Measurements from ENCODE around the gene FBLL1. TPM values are rescaled to one million over a fixed set of nuclear protein-coding genes. Genes with fewer than 3 reads are reported as not detected.

Gene FBLL1
- total and polyA plus RNA-seq, 10 of the 15 experiments (the other 5 are each of a cell fraction or from before 2014, with no cell fraction given): 0.04 to 0.23 (median 0.15) TPM; not detected in 7

- TF ChIP-seq, protein P1, sequence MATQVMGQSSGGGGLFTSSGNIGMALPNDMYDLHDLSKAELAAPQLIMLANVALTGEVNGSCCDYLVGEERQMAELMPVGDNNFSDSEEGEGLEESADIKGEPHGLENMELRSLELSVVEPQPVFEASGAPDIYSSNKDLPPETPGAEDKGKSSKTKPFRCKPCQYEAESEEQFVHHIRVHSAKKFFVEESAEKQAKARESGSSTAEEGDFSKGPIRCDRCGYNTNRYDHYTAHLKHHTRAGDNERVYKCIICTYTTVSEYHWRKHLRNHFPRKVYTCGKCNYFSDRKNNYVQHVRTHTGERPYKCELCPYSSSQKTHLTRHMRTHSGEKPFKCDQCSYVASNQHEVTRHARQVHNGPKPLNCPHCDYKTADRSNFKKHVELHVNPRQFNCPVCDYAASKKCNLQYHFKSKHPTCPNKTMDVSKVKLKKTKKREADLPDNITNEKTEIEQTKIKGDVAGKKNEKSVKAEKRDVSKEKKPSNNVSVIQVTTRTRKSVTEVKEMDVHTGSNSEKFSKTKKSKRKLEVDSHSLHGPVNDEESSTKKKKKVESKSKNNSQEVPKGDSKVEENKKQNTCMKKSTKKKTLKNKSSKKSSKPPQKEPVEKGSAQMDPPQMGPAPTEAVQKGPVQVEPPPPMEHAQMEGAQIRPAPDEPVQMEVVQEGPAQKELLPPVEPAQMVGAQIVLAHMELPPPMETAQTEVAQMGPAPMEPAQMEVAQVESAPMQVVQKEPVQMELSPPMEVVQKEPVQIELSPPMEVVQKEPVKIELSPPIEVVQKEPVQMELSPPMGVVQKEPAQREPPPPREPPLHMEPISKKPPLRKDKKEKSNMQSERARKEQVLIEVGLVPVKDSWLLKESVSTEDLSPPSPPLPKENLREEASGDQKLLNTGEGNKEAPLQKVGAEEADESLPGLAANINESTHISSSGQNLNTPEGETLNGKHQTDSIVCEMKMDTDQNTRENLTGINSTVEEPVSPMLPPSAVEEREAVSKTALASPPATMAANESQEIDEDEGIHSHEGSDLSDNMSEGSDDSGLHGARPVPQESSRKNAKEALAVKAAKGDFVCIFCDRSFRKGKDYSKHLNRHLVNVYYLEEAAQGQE (IDR thresholded peaks at IDR 0.05; ENCODE audit: low read depth, low read length): no peak
- TF ChIP-seq CEBPB (IDR thresholded peaks at IDR 0.05; ENCODE audit: borderline replicate concordance in 1 of 2, low read depth in 2 of 2, low read length in 2 of 2) (no peak), ZZZ3 (IDR thresholded peaks at IDR 0.05; ENCODE audit: control insufficient read depth, insufficient read length, low read depth) (no peak), MTA3 (IDR thresholded peaks at IDR 0.05; ENCODE audit: borderline replicate concordance, low read length) (no peak), MAX (IDR thresholded peaks at IDR 0.05; ENCODE audit: low read depth, low read length) (peak; percentile 10; the same call in 1 of the 2 replicates), CHD4 (IDR thresholded peaks at IDR 0.05) (peak; percentile 97; the same call in 1 of the 2 replicates), BCL11A (IDR thresholded peaks at IDR 0.05; ENCODE audit: low read depth, low read length) (no peak), IKZF2 (IDR thresholded peaks at IDR 0.05) (peak; percentile 64 to 76), TAF1 (IDR thresholded peaks at IDR 0.05; ENCODE audit: borderline replicate concordance, low read depth, low read length) (peak; percentile 61; the same call in 1 of the 2 replicates), SMARCA5 (IDR thresholded peaks at IDR 0.05) (peak; percentile 76; the same call in 1 of the 2 replicates), SMC3 (IDR thresholded peaks at IDR 0.05; ENCODE audit: borderline replicate concordance, low read length) (no peak), SUZ12 (IDR thresholded peaks at IDR 0.05; ENCODE audit: unreplicated experiment) (no peak), IKZF1 (conservative IDR thresholded peaks at IDR 0.05) (no peak), ZNF384 (IDR thresholded peaks at IDR 0.05; ENCODE audit: borderline replicate concordance, low read depth, low read length) (no peak), GABPA (IDR thresholded peaks at IDR 0.05; ENCODE audit: low read depth) (peak; percentile 45; the same call in 1 of the 2 replicates), SUPT20H (IDR thresholded peaks at IDR 0.05; ENCODE audit: borderline replicate concordance, control insufficient read depth, low read depth, low read length) (no peak), CHD2 (IDR thresholded peaks at IDR 0.05; ENCODE audit: borderline replicate concordance, low read depth, low read length) (0 out of 2 replicates have a peak, but pooled peaks have one; percentile 8), NKRF (conservative IDR thresholded peaks at IDR 0.05) (peak; percentile 80), ELK1 (IDR thresholded peaks at IDR 0.05; ENCODE audit: low read depth, low read length) (0 out of 2 replicates have a peak, but pooled peaks have one; percentile 31), YY1 (IDR thresholded peaks at IDR 0.05; ENCODE audit: low read depth, low read length) (peak; percentile 73)
- TF ChIP-seq, protein P2, sequence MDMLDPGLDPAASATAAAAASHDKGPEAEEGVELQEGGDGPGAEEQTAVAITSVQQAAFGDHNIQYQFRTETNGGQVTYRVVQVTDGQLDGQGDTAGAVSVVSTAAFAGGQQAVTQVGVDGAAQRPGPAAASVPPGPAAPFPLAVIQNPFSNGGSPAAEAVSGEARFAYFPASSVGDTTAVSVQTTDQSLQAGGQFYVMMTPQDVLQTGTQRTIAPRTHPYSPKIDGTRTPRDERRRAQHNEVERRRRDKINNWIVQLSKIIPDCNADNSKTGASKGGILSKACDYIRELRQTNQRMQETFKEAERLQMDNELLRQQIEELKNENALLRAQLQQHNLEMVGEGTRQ (IDR thresholded peaks at IDR 0.05; ENCODE audit: borderline replicate concordance, low read depth, low read length): no peak
These were observed 49.7 kb downstream of the FBLL1 start, which contains the start of gene PANK3 (continued) for GRCh38 chr5:168578538-168579487.
